Testis (tissue), 2 donors: ENCODE data around the gene RDH16.

ENCODE experiments used
- POLR2A ChIP-seq: fragments of 450-650 bp; IDR thresholded peaks from one replicate; pipeline ENCODE4 v1.6.1; 2017; ENCODE audit warnings: antibody characterized with exemption, mild to moderate bottlenecking, moderate library complexity
- TF ChIP-seq, protein P1 (sequence below), 3 experiments: fragments of 450-650 bp in 2 of 3; fragments of 200-600 bp in 1 of 3; sonication (generic) in 1 of 3; IDR thresholded peaks; one replicate each; pipeline ENCODE4 v1.5.1; 2016 to 2019; ENCODE audit warnings: antibody characterized with exemption in 3 of 3, mild to moderate bottlenecking in 2 of 3, moderate library complexity in 1 of 3

- TF ChIP-seq, protein P1, sequence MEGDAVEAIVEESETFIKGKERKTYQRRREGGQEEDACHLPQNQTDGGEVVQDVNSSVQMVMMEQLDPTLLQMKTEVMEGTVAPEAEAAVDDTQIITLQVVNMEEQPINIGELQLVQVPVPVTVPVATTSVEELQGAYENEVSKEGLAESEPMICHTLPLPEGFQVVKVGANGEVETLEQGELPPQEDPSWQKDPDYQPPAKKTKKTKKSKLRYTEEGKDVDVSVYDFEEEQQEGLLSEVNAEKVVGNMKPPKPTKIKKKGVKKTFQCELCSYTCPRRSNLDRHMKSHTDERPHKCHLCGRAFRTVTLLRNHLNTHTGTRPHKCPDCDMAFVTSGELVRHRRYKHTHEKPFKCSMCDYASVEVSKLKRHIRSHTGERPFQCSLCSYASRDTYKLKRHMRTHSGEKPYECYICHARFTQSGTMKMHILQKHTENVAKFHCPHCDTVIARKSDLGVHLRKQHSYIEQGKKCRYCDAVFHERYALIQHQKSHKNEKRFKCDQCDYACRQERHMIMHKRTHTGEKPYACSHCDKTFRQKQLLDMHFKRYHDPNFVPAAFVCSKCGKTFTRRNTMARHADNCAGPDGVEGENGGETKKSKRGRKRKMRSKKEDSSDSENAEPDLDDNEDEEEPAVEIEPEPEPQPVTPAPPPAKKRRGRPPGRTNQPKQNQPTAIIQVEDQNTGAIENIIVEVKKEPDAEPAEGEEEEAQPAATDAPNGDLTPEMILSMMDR (IDR thresholded peaks at IDR 0.05), result no peak
- no peak for TF ChIP-seq POLR2A
Measured at GRCh38 chr12:56993346-56993745, 35.9 kb upstream of the RDH16 start.
